OCI-LY7 (cell line): ENCODE results near the gene MPPED1. TPM values are rescaled to one million over a fixed set of nuclear protein-coding genes. Genes with fewer than 3 reads are reported as not detected.

Experiments used
- BruUV-seq: library from RNA; stranded (reverse); fragments of 400-500 nt; replicated peaks from 2 replicates; lab custom pipeline; 2021; lab: Mats Ljungman, UMichigan
- CTCF ChIA-PET: fragments of 300-600 bp; sonication (Branson Sonifier 250); formaldehyde crosslinking; loops from one replicate; lab custom pipeline; 2022; ENCODE audit warnings: antibody characterized with exemption; ENCODE audit not compliant: unreplicated experiment; lab: Charles Lee
- POLR2A ChIA-PET: fragments of 300-600 bp; sonication (Branson Sonifier 250); formaldehyde crosslinking; loops from one replicate; lab custom pipeline; 2022; ENCODE audit warnings: antibody characterized with exemption; lab: Charles Lee
- DNase-seq: peaks from one replicate; pipeline ENCODE4 v3.0.0-alpha.2; 2015; ENCODE audit warnings: low spot score
- H2AFZ ChIP-seq: fragments of 200-600 bp; sonication (generic), shearing (Covaris generic); 2 replicates; pipeline ENCODE4 v1.6.1; 2014; ENCODE audit warnings: mild to moderate bottlenecking, antibody characterized with exemption, low read length, moderate library complexity
- H3K27ac ChIP-seq: fragments of 200-600 bp; sonication (generic); 2 replicates; pipeline ENCODE4 v1.5.1; 2014; ENCODE audit warnings: mixed run types, low read depth, mild to moderate bottlenecking, moderate library complexity, low read length, inconsistent platforms; ENCODE audit not compliant: poor library complexity, severe bottlenecking
- H3K36me3 ChIP-seq: fragments of 200-600 bp; sonication (generic); 2 replicates; pipeline ENCODE4 v1.6.1; 2014; ENCODE audit warnings: mild to moderate bottlenecking, antibody characterized with exemption, low read length, moderate library complexity, mixed read lengths; ENCODE audit not compliant: insufficient read depth
- H3K4me1 ChIP-seq: fragments of 200-600 bp; sonication (generic); 2 replicates; pipeline ENCODE4 v1.5.1; 2014; ENCODE audit warnings: mild to moderate bottlenecking, low read length; ENCODE audit not compliant: insufficient read depth, poor library complexity, severe bottlenecking
- H3K4me2 ChIP-seq: fragments of 200-600 bp; sonication (generic); 2 replicates; pipeline ENCODE4 v1.6.1; 2014; ENCODE audit warnings: mild to moderate bottlenecking, low read length
- H3K4me3 ChIP-seq: fragments of 200-600 bp; sonication (generic); 2 replicates; pipeline ENCODE4 v1.5.1; 2014; ENCODE audit warnings: mild to moderate bottlenecking, low read depth, low read length; ENCODE audit not compliant: poor library complexity, severe bottlenecking
- H3K79me2 ChIP-seq: fragments of 200-600 bp; sonication (generic); 2 replicates; pipeline ENCODE4 v1.6.1; 2016; ENCODE audit warnings: low read depth, mild to moderate bottlenecking, low read length, moderate library complexity, mixed read lengths; ENCODE audit not compliant: insufficient read depth
- H3K9me2 ChIP-seq: fragments of 200-600 bp; sonication (generic); 2 replicates; pipeline ENCODE4 v1.6.1; 2016; ENCODE audit warnings: mild to moderate bottlenecking, low read length, mixed read lengths; ENCODE audit not compliant: insufficient read depth
- H3K9me3 ChIP-seq: fragments of 200-600 bp; sonication (generic); 2 replicates; pipeline ENCODE4 v1.6.1; 2014; ENCODE audit warnings: mild to moderate bottlenecking, mixed run types, low read length, mixed read lengths
- H4K20me1 ChIP-seq: fragments of 200-600 bp; sonication (generic); 2 replicates; pipeline ENCODE4 v1.6.1; 2014; ENCODE audit warnings: mild to moderate bottlenecking, antibody characterized with exemption, low read length, moderate library complexity, mixed read lengths; ENCODE audit not compliant: insufficient read depth
- EZH2phosphoT487 ChIP-seq: fragments of 200-600 bp; sonication (generic); IDR thresholded peaks from 2 replicates; pipeline ENCODE4 v1.6.1; 2018; ENCODE audit warnings: low read depth, borderline replicate concordance, mild to moderate bottlenecking, mixed run types, antibody characterized with exemption, low read length, moderate library complexity, mixed read lengths
- intact Hi-C: fragments of 100-400 bp; cut with micrococcal nuclease; formaldehyde crosslinking; loops from one replicate; pipeline ENCODE4 v1.10.0; 2022; ENCODE audit not compliant: unreplicated experiment
- total RNA-seq, 2 experiments: library from RNA; depleted of rRNA in 1 of 2; stranded (reverse); fragments of >200 nt in 1 of 2; shearing (Covaris generic) in 1 of 2; gene quantifications; 2 replicates each; pipeline ENCODE4 v1.2.3, GENCODE V29; 2014 to 2022
- TF ChIP-seq, protein P1 (sequence below): fragments of 200-600 bp; sonication (generic); conservative IDR thresholded peaks from 2 replicates; pipeline ENCODE4 v1.5.1; 2014; ENCODE audit warnings: mild to moderate bottlenecking, antibody characterized with exemption, low read length, moderate library complexity, mixed read lengths

Gene MPPED1
- total RNA-seq, 2 experiments from 2014 or later, result not detected

DNA sequence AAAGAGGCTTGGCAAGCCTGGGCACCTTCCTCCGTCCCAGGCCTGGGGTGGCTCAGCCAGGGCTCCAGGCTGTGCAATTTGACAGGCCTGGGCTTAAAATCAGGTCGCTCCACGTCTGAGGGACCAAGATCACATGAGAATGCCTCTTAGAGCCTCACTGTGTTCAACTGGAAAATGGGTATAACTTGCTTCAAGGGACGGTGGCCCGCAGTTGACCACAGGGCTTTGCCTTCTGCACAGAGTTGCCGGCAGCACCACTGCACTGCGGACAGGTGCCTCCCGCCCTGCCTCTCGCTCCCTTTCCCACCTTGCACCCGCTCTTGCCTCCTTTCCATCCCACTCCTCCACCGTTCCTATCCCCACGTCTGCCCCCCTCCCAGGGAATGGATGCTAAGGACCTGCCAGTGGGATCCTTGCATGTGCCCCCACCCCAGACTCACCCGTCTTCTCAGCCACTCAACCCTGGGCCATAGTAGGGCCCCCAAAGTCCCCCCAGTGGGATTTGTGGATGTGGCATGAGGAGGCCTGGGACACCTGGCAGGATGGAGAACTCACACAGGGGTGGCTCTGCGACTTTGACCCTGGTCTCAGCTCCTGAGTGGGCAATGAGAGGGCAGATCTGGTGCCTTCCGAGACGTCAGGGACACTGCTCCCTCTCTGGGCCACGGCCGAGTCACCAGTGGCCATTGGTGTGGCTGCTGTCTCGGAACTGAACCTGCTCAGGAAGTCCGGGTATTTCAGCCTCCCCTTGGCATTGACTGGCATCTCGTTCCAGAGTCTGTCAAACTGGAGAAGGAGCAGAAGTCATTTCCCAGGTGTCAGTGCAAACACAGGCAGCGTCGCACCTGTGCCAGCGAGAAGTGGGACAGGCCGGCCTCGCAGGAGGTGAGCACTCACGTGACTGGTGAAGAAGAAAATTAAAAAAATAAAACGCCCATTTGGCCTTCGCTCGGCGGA lies 128.0 kb downstream of the MPPED1 start:
- intact Hi-C loops, result no loop called here
- ChIA-PET POLR2A (no interaction called here), CTCF (no interaction called here)
- H4K20me1 ChIP-seq, result no peaks in the 10 kb centered on the region
- no peak overlapping the region for H3K27ac ChIP-seq
- no peaks in the 10 kb centered on the region for H3K9me3 ChIP-seq
- H3K36me3 ChIP-seq, result no peaks in the 10 kb centered on the region
- H3K4me3 ChIP-seq, result no peak overlapping the region
- BruUV-seq, result no TSS peak
- no peak for DNase-seq
- no peak overlapping the region for H2AFZ ChIP-seq
- no peaks in the 10 kb centered on the region for H3K4me1 ChIP-seq
- H3K9me2 ChIP-seq, result no peaks in the 10 kb centered on the region
- TF ChIP-seq EZH2phosphoT487, result no peak
- TF ChIP-seq, protein P1, sequence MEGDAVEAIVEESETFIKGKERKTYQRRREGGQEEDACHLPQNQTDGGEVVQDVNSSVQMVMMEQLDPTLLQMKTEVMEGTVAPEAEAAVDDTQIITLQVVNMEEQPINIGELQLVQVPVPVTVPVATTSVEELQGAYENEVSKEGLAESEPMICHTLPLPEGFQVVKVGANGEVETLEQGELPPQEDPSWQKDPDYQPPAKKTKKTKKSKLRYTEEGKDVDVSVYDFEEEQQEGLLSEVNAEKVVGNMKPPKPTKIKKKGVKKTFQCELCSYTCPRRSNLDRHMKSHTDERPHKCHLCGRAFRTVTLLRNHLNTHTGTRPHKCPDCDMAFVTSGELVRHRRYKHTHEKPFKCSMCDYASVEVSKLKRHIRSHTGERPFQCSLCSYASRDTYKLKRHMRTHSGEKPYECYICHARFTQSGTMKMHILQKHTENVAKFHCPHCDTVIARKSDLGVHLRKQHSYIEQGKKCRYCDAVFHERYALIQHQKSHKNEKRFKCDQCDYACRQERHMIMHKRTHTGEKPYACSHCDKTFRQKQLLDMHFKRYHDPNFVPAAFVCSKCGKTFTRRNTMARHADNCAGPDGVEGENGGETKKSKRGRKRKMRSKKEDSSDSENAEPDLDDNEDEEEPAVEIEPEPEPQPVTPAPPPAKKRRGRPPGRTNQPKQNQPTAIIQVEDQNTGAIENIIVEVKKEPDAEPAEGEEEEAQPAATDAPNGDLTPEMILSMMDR, result no peak
- no peaks in the 10 kb centered on the region for H3K79me2 ChIP-seq
- no peak overlapping the region for H3K4me2 ChIP-seq

- TF ChIP-seq EZH2phosphoT487, result no peak
- TF ChIP-seq, protein P1, result no peak
- Histone ChIP-seq H3K79me2 (no peaks in the 10 kb centered on the region), H3K4me3 (no peak overlapping the region), H4K20me1 (no peaks in the 10 kb centered on the region), H3K36me3 (no peaks in the 10 kb centered on the region), H3K9me2 (no peaks in the 10 kb centered on the region), H3K4me2 (no peak overlapping the region), H3K4me1 (no peaks in the 10 kb centered on the region), H3K27ac (no peak overlapping the region), H2AFZ (no peak overlapping the region), H3K9me3 (no peaks in the 10 kb centered on the region)
- intact Hi-C loops, result no loop called here
- no TSS peak for BruUV-seq
- DNase-seq, result no peak
- ChIA-PET POLR2A (no interaction called here), CTCF (no interaction called here)
Observed at GRCh38 chr22:43540529-43540923, 128.7 kb downstream of the MPPED1 start.

DNA sequence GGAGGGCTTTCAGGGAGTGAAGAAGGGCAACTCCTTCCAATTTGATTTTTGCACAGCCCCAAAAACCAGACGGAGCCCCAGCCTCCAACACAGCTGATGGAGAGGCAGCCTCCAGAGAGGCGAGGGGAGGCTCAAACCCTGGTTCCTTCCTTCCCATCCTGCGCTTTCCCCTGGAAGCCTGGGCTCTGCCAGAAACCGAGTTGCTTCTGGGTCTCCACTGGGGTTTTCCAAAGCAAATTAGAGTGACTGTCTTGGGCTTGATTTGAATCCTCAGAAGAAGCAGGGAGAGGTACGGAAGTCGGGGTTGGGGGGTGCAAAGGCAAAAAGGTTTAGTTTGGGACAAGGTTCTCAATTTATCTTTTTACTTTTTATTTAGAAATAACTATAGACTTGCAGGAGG lies 129.2 kb downstream of the MPPED1 start:
- POLR2A ChIA-PET, result interaction anchor here (0.6 kb wide), 1 partner anchor 513 kb away, joined by 3 read pairs; no protein-coding TSS in a partner anchor
- TF ChIP-seq, protein P1, result no peak
- no peak for TF ChIP-seq EZH2phosphoT487
- Histone ChIP-seq H3K4me3 (no peak overlapping the region), H3K4me1 (no peaks in the 10 kb centered on the region), H3K9me2 (no peaks in the 10 kb centered on the region), H3K79me2 (no peaks in the 10 kb centered on the region), H3K36me3 (no peaks in the 10 kb centered on the region), H2AFZ (no peak overlapping the region), H3K4me2 (no peak overlapping the region), H3K27ac (no peak overlapping the region), H3K9me3 (no peaks in the 10 kb centered on the region), H4K20me1 (no peaks in the 10 kb centered on the region)
- BruUV-seq, result no TSS peak
- CTCF ChIA-PET, result no interaction called here
- no peak for DNase-seq
- intact Hi-C loops, result no loop called here
